NK-92 treated with Interleukin-12 subunit alpha and Interleukin-12 subunit beta, amount 100 ng/mL, for 24 hours (cell line): ENCODE data around the gene ZBTB7C.

Experiments used
- DNase-seq: peaks from one replicate; lab custom pipeline; 2025; lab: John Stamatoyannopoulos, UW

ZBTB7C gene

DNA sequence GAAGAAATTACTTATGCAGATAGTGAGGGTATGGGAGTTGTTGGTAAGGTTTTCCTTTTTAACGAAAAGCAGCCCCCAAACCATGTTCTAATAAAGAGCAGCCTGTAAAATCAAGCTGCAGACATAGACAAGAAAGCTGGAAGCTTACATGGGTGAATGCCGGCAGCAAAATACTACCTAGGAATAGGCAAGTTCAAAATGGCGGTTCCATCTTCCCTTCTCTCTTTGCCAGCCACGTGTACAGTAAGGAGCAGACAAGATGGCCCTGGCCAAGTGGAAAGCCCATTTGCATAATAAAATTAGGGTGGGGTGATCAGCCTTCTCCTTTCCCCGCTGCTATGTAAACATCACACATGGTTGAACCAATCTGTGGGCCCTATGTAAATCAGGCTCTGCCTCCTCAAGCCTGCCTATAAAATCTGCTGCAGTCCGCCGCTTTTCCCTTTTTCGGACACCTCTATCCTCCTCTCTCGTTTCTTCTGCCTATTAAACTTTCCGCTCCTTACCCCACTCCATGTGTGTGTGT lies 155.0 kb downstream of the ZBTB7C start:
- no peak for DNase-seq

- DNase-seq, result no peak
Measured at GRCh38 chr18:48252525-48252924, 156.7 kb downstream of the ZBTB7C start.

GRCh38 chr18:48250918-48251317 lies 158.3 kb downstream of the ZBTB7C start:
- DNase-seq, result no peak

DNA sequence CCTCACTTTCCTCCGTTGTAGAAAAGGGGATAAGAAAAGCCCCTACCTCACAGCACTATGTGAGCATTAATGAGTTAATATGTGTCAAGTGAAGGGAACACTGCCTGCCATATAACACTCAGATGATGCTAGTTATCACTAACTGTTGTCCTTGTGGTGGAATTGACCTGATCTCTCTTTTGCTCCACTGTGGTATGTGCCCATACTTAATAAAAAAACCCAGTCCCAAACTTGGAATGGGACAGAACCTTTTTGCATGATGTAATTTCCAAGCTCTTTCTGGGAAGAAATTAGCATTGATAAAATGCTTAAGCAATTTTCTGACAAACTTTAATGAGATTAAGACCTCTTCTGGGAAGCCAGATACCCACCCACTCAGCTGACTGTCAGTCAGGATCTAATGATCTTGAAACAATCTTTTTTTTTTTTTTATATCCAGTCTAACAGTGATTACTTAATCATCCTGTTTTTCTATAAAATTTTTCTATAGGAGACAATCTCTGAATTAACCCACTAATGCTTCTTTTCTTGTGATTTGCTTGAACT lies 158.7 kb downstream of the ZBTB7C start:
- DNase-seq, result no peak

GRCh38 chr18:48249854-48250253 lies 159.3 kb downstream of the ZBTB7C start:
- DNase-seq, result no peak

- DNase-seq, result no peak
Measured at GRCh38 chr18:48244530-48244929, 164.7 kb downstream of the ZBTB7C start.

DNA sequence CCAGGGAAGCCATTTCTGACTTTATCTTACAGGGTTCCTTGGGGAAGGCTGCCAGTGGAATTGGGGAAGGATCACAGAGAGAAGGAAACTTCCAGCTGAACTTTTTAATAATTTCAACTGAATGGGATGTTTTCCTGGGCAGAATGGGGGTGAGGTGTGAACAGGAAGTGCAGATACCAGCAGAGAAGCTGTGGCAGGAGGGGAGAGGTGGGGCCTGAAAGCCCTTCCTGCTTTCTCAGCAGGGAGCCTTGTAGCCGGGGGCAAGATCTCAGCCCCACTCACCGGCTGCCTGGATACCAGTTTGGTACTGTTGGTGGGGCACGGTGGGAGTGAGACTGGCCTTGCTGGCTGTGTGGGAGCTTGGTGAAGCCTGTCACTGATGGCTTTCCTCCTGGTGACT lies 170.5 kb downstream of the ZBTB7C start:
- DNase-seq, result no peak

DNA sequence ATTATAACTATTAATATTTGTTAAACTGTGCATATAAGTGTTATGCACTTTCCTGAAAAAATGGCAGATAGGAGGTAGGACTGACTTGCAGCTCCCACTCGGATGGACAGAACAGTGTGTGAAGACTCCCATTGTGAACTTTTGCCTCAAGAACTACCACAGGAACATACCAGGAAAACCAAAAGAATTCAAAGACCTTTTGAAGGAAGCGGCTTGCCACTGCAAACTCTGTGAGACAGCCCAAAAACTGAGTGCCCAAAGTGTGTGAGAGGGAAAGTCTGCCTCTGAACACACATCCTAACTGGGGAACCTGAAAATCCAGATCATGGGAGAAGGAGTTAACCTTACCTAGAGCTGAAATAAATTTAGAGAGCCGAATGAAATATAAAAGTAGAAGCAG lies 171.0 kb downstream of the ZBTB7C start:
- DNase-seq, result no peak

GRCh38 chr18:48236822-48237221 lies 172.4 kb downstream of the ZBTB7C start:
- no peak for DNase-seq

DNA sequence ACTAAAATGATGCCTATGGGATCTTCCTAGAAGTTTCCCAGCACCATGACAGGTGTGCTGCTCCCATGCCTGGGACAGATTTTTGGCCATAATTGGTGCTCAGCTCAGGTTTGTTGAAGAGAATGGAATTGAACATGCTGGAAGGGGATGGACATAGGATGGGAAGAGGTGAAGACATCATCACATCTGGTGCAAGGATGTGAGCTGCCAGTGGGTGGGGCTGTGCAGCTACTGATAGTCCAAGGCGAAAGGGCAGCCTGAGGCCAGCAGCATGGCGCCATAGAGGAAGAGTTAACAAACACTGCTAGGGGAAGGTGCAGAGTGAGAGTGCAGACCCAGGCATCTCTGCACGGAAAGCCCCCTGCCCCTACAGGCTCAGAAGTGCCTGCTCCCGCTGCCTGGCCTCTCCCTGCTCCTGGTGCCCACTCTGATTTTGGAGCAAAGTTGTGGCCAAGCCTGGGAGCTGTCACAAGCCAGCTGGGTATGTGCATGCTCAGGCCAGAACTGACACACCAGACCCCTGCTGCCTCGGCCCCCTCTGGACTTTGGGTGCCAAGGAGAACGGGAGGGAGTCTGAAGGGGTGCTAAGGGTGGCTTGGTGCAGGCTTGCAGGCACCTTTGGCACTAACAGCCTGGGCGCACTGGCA lies 178.6 kb downstream of the ZBTB7C start:
- peak; percentile 23 for DNase-seq

GRCh38 chr18:48229552-48229981 lies 179.6 kb downstream of the ZBTB7C start:
- no peak for DNase-seq

DNA sequence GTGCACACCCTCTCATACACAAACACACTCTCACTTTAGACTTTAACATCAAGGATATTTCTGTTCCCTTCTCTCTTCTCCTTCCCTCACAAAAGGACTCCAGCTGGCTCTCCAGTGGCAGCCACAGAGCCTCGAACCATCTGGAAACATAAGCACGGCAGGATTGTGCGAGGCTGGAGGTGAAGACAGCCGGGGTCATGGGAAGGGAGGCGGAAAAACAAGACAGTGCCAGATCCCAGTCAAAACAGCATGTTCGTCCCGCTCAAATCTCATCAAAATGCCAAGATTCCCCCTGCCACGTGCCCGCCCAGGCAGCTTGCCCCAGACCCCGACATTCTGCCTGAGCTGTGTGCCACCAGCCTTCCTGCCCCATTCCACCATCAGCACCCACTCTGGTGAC lies 180.3 kb downstream of the ZBTB7C start:
- DNase-seq, result no peak

- DNase-seq, result no peak
Measured at GRCh38 chr18:48228301-48228715, 180.9 kb downstream of the ZBTB7C start.

- DNase-seq, result no peak
Measured at GRCh38 chr18:48227206-48227605, 182.0 kb downstream of the ZBTB7C start.

DNA sequence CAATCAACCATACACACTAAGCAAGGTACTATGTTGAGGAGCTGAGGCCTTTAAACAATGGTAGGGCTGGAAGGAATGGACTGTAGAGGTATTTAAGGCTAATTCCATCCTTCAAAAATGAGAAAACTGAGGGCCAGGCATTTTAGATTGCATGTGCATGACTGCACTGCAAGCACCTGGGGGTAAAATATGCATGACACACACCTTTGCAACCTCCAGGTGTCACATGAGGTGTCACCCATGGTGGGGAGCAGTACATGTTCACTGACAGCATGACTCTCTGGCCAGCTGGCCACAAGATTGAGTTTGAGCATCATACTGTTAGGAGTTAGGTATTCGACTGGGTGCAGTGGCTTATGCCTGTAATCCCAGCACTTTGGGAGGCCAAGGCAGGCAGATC lies 182.8 kb downstream of the ZBTB7C start:
- DNase-seq, result no peak

GRCh38 chr18:48222118-48222517 lies 187.1 kb downstream of the ZBTB7C start:
- DNase-seq, result no peak

DNA sequence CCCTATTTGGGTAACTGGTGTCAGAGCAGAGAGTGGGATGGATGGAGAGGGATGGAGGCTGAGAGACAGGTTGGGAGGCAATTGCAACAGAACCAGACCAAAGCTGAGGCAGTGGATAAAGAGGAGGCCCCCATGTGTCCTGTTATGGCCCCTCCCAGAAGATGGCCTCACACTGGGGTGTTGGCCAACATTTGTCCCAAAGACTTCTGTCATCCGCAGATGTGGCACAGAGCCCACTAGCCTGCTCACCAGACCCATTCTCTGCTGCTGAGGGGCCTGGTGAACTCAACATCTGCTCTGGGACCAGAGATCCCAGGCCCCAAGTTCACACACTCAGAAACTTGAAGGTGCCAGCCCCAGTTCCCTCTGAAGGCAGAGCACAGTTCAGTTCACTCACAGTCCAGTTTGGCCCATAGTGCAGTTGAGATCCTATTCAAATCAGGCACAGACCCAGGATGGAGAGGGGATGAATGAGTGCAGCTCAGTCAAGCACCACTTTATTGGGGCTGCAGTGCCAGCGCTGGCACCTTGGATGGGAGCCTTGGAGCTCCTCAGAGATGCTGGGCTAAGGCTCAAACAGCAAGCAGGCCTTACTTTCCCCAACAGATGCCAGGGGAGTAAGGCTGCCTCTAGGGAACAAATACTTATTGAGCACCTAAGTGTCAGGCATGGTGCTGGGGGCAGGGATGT lies 189.2 kb downstream of the ZBTB7C start:
- DNase-seq, result no peak

DNA sequence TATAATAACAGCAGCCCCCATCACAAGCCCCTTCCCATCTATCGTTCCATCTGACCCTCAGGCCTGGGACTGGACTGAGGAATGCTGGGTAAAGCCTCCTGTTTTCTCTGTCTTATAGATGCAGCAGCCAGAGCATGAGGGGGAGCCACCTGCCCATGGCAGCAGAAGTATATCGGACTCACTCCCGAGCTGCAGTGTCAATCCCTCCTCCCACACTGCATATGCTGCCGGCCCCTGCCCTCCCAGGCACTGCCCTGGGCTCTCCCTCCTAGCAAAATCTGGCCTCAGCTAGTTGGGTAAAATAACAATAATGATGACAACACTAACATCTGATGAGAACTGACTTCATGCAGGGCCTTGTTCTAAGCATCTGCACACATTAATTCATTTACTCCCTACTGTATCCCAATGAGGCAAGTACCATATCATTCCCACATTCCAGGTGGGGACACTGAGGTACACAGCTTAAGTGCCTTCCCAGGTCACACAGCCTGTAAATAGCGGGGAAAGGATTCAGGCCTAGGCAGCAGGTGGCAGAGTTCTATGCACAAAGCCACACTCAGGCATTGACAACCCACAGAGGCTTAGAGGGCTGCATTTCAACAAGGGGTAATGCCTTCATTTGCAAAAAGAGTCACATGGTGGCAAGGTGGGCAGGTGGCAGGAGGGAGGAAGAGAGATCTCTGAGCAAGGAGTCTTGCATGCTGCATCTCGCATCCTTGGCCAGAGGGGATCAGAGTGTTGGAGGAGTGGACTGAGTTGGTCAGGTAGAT lies 190.0 kb downstream of the ZBTB7C start:
- DNase-seq, result no peak

DNA sequence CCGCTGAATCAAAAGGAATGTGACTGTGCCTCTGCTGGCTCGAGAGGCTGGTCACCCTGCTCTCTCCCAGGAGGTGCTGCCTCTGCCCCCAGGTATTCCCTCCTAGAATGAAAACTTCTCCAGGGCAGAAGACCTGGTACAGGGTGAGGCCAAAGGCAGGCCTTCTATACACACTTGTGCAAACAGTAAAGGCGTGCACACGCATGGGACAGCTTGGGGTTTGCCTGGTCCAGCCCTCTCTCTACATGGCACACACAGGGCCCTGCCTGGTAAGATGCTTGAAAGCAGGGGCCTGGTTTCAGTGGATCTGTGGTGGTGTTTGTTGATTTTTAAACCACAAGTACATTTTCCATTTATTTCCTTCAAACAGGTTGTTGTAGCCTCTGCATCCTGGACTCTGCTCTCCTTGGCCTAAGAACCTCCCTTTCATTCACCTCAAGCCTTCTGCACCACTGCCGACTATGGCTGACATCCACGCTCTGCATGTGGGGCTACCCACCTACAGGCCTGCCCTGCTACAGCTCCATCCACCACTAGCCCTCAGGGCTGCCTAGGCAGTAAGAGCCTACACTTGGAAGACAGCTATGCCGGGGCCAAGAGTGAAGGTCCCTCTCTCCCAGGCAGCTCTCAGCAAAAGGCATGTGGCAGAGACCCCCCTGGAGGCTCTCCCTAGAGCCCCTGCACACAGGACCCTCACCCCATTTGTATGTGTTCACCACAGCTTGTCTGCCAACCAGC lies 190.7 kb downstream of the ZBTB7C start:
- no peak for DNase-seq

GRCh38 chr18:48217258-48218250 lies 191.6 kb downstream of the ZBTB7C start:
- DNase-seq, result no peak
